RWPE1 (cell line): ENCODE measurements around the gene SULT1E1.
A peak's percentile ranks its signal among the peaks of the same experiment; 100 is the strongest.
"Not testable (repeated sequence)": the region's sequence is repeated elsewhere in the genome, so short reads cannot be mapped to it uniquely, and the experiment has no call there.

ENCODE experiments used
- CTCF ChIA-PET: fragments of 350-600 bp; sonication (Branson Sonifier 250); formaldehyde crosslinking; extraction: SDS; loops from one replicate; lab custom pipeline; 2021; lab: Yijun Ruan, JAX
- POLR2A ChIA-PET: fragments of 400-600 bp; formaldehyde crosslinking; extraction: SDS; loops from one replicate; lab custom pipeline; 2020; ENCODE audit warnings: antibody characterized with exemption; ENCODE audit not compliant: low non-redundant PET; lab: Yijun Ruan, JAX
- DNase-seq: peaks from one replicate; pipeline ENCODE4 v3.0.0; 2012; ENCODE audit warnings: low spot score
- H3K27ac ChIP-seq: fragments of 450-650 bp; 2 replicates; pipeline ENCODE4 v1.5.1; 2017
- TF ChIP-seq, protein P1 (sequence below): fragments of 450-650 bp; conservative IDR thresholded peaks from 2 replicates; pipeline ENCODE4 v1.5.1; 2017; ENCODE audit warnings: low read depth, mild to moderate bottlenecking

The SULT1E1 gene

DNA sequence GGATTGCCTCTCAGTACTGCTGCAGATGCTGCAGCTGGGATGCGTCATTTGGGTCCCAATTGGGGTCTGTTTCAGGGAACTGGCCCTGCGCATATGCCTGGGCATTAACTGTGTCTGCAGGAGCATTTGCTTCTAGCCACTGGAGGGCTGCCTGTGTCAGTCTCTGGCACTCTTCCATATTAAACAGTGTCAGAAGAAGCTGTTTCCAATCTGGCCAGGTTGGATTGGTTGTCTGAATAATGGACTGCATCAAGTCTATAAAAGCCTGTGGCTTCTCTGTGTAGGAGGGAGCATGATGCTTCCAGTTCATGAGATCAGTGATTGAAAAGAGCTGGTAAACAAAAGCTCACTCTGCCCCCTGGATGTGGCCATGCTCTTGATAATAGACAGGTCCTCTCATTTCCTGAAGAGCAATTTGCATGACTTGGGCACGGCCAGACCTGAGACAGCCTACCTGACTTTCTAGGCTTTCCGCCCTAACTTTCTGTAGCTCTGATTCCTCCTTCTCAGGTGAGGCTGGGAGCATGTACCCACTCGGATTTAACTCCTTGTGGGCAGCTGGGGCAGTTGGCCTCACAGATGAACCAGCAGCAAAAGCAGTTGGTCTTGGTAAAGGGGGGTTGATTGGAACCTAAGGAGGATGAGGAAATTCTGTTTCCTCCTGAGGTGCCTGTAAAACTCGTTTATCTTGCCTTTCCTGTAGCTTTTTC lies 29.2 kb downstream of the SULT1E1 start:
- no peak for DNase-seq
- ChIA-PET CTCF (interaction anchor here (0.6 kb wide), 3 partner anchors 17 to 1939 kb away, joined by 3 to 5 read pairs (median 3); no protein-coding TSS in a partner anchor), POLR2A (no interaction called here)
- TF ChIP-seq, protein P1, sequence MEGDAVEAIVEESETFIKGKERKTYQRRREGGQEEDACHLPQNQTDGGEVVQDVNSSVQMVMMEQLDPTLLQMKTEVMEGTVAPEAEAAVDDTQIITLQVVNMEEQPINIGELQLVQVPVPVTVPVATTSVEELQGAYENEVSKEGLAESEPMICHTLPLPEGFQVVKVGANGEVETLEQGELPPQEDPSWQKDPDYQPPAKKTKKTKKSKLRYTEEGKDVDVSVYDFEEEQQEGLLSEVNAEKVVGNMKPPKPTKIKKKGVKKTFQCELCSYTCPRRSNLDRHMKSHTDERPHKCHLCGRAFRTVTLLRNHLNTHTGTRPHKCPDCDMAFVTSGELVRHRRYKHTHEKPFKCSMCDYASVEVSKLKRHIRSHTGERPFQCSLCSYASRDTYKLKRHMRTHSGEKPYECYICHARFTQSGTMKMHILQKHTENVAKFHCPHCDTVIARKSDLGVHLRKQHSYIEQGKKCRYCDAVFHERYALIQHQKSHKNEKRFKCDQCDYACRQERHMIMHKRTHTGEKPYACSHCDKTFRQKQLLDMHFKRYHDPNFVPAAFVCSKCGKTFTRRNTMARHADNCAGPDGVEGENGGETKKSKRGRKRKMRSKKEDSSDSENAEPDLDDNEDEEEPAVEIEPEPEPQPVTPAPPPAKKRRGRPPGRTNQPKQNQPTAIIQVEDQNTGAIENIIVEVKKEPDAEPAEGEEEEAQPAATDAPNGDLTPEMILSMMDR, result no peak
- no peak overlapping the region for H3K27ac ChIP-seq

DNA sequence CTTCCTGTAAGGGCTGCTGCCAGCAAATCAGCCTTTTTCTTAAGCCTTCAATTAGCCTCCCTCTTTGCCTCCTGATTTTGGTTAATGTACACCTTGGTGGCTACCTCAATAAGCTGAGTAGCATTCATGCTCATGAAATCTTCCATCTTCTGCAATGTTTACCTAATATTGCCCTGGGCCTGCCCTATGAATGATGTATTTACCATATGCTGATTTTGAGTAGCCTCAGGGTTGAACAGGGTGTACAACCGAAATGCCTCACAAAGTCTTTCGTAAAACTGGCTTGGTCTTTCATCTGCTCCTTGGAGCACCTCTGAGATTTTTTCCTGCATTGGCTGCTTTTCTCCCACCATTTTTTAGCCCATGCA lies 29.8 kb downstream of the SULT1E1 start:
- TF ChIP-seq, protein P1, result no peak
- POLR2A ChIA-PET, result no interaction called here
- no peak overlapping the region for H3K27ac ChIP-seq

DNA sequence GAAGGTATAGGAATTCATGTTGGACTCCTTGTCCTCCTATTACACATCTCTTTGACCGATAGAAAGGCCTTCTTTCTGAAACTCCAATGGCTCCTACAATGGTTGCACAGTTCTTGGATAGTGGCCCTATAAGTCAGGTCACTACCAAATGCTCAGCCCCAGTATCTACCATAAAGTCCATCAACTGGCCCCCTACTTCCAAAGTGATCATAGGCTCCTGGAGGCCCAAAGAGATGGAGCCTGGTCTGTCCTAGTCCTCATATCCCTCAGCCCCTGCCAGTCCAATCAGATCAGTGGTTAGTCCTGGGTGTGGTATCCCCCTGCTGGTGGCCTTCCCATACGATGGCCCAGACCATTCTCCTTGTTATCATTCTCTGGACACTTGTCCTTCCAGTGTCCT lies 30.3 kb downstream of the SULT1E1 start:
- POLR2A ChIA-PET, result no interaction called here
- H3K27ac ChIP-seq, result no peak overlapping the region
- no peak for DNase-seq
- CTCF ChIA-PET, result no interaction called here
- TF ChIP-seq, protein P1, result no peak

More for the DNA sequence above, 29.8 kb downstream of the SULT1E1 start:
- CTCF ChIA-PET, result interaction anchor here (0.6 kb wide), 1 partner anchor 562 kb away, joined by 3 read pairs; no protein-coding TSS in a partner anchor
- DNase-seq, result no peak

DNA sequence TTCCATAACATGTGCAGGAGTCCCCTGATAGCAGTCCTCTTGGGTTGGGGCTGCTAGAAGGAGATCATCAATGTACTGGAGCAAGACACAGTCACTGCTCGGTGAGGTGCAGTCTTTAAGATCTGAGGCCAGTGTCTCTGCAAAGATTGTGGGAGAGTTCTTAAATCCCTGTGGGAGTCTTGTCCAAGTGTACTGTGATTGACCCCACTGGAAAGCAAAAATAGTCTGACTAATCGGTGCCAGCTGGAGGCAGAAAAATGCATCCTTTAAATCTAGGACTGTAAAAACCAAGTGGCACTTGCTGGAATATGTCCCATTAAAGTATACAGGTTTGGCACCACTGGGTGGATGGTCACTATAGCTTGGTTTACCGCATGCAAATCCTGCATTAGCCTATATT lies 31.1 kb downstream of the SULT1E1 start:
- TF ChIP-seq, protein P1, result no peak
- no peak for DNase-seq
- ChIA-PET POLR2A (no interaction called here), CTCF (no interaction called here)
- H3K27ac ChIP-seq, result no peak overlapping the region

DNA sequence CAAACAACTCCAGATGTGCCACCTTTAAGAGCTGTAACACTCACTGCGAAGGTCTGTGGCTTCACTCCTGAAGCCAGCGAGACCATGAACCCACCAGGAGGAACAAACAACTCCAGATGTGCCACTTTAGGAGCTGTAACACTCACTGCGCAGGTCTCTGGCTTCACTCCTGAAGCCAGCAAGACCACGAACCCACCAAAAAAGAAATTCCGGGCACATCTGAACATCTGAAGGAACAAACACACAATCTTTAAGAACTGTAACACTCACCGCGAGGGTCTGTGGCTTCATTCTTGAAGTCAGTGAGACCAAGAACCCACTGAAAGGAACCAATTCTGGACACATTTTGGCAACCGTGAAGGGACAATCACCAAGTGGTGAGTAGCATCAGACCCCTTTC lies 34.9 kb downstream of the SULT1E1 start:
- DNase-seq, CTCF ChIA-PET, H3K27ac ChIP-seq: not testable (repeated sequence)
- POLR2A ChIA-PET, result interaction anchor here (0.5 kb wide), 1 partner anchor 854 kb away, joined by 4 read pairs; no protein-coding TSS in a partner anchor

DNA sequence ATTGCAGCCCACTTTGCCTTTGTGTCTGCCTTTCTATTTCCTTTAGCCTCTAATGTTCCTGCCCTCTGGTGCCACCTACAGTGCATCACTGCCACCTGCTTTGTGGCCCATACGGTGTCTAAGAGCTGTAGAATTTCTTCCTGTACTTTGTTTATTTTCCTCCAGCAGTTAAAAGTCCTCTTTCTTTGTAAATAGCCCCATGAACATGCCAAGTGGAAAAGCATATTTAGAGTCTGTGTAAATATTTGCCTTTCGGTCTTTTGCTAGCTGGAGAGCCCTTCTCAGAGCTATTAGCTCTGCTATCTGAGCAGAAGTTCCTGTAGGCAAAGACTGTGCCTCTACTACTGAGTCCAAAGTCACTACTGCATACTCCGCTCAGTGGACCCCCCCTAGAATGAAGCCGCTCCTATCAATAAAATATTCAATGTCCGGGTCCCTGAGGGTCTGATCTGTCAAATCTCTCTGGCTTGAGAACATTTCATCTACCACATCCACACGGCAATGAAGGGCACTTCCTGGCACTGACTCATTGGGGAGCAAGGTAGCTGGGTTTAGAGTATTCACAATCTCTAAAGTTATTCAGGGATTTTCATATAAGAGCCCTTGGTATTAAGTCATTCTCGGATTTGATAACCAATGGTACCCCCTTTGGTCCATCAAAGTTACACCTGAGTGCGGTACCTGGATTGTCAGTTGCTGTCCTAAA lies 36.3 kb downstream of the SULT1E1 start:
- H3K27ac ChIP-seq, result no peak overlapping the region
- TF ChIP-seq, protein P1, result peak; percentile 46
- peak; percentile 28 for DNase-seq
- CTCF ChIA-PET, result interaction anchor here (0.8 to 1.2 kb wide), 5 partner anchors 10 to 134 kb away, joined by 3 to 7 read pairs (median 4); no protein-coding TSS in a partner anchor
- POLR2A ChIA-PET, result no interaction called here
